CD4-positive, alpha-beta T cell (primary cell): ENCODE data around the gene CMIP. TPM values are rescaled to one million over a fixed set of nuclear protein-coding genes. Genes with fewer than 3 reads are reported as not detected.

Experiments used
- ATAC-seq: fragments of 200-7000 bp; cut with Tn5 transposase; one replicate; pipeline ENCODE4 v1.10.0; 2022; ENCODE audit warnings: mild to moderate bottlenecking; ENCODE audit not compliant: poor library complexity
- CTCF ChIA-PET: fragments of 350-600 bp; sonication (Branson Sonifier 250); formaldehyde crosslinking; loops from one replicate; lab custom pipeline; 2021; ENCODE audit warnings: antibody characterized with exemption, inconsistent platforms; lab: Charles Lee
- POLR2A ChIA-PET: fragments of 350-600 bp; sonication (Branson Sonifier 250); formaldehyde crosslinking; loops from one replicate; lab custom pipeline; 2021; ENCODE audit warnings: antibody characterized with exemption, inconsistent platforms; lab: Charles Lee
- DNase-seq, 14 experiments: peaks; one replicate each; pipeline ENCODE4 v3.0.0-alpha.2; 2013 to 2020; ENCODE audit warnings: mixed read lengths in 2 of 14
- H3K27ac ChIP-seq, 2 donors: one replicate each; pipeline versions ENCODE4 v1.5.1 to v1.7.0; 2013; ENCODE audit warnings: low read length in 2 of 2, low read depth in 1 of 2, mild to moderate bottlenecking in 1 of 2
- H3K27me3 ChIP-seq, 2 experiments: 1 replicate in 1 of 2; 2 replicates in 1 of 2; pipeline versions ENCODE4 v1.6.1 to v1.7.0; 2013; ENCODE audit warnings: low read length in 2 of 2, control low read depth in 1 of 2, mild to moderate bottlenecking in 1 of 2, moderate library complexity in 1 of 2; ENCODE audit not compliant: insufficient read depth in 2 of 2, control insufficient read depth in 1 of 2
- H3K36me3 ChIP-seq: one replicate; pipeline ENCODE4 v1.6.1; 2013; ENCODE audit warnings: low read length, control low read depth; ENCODE audit not compliant: insufficient read depth
- H3K4me1 ChIP-seq: one replicate; pipeline ENCODE4 v1.6.1; 2013; ENCODE audit warnings: low read length, control low read depth; ENCODE audit not compliant: insufficient read depth
- H3K4me3 ChIP-seq: one replicate; pipeline ENCODE4 v1.5.1; 2013; ENCODE audit warnings: mild to moderate bottlenecking, low read length, moderate library complexity
- H3K9me3 ChIP-seq, 2 experiments: 1 replicate in 1 of 2; 2 replicates in 1 of 2; pipeline versions ENCODE4 v1.6.1 to v1.7.0; 2013; ENCODE audit warnings: low read length in 2 of 2, mild to moderate bottlenecking in 2 of 2, control low read depth in 1 of 2, moderate library complexity in 1 of 2; ENCODE audit not compliant: control insufficient read depth in 1 of 2, insufficient read depth in 1 of 2
- H3K27ac Mint-ChIP-seq: one replicate; pipeline ENCODE4 v1.8.0; 2020; ENCODE audit warnings: mixed read lengths
- H3K27me3 Mint-ChIP-seq: one replicate; pipeline ENCODE4 v1.8.0; 2021; ENCODE audit warnings: mixed read lengths
- H3K36me3 Mint-ChIP-seq: one replicate; pipeline ENCODE4 v1.8.0; 2021; ENCODE audit warnings: low read depth, mixed read lengths
- H3K4me1 Mint-ChIP-seq: one replicate; pipeline ENCODE4 v1.8.0; 2021; ENCODE audit warnings: low read depth, mixed read lengths
- H3K4me3 Mint-ChIP-seq: one replicate; pipeline ENCODE4 v1.8.0; 2020; ENCODE audit warnings: mild to moderate bottlenecking, mixed read lengths
- H3K9me3 Mint-ChIP-seq: one replicate; pipeline ENCODE4 v1.8.0; 2020; ENCODE audit warnings: mixed read lengths
- CTCF ChIP-seq: fragments of 200-600 bp; IDR thresholded peaks from one replicate; pipeline ENCODE4 v1.8.0; 2022; ENCODE audit warnings: antibody characterized with exemption, mild to moderate bottlenecking
- intact Hi-C, 2 experiments: fragments of 100-400 bp; cut with DNase I in 1 of 2; cut with micrococcal nuclease in 1 of 2; formaldehyde crosslinking; loops; one replicate each; pipeline versions ENCODE4 v1.15.1 to v1.9.0; 2023 to 2025; cut with DNase I, micrococcal nuclease
- total RNA-seq, 174 experiments: library from RNA in 2 of 174; stranded (reverse) in 2 of 174; gene quantifications; one replicate each; pipeline ENCODE4 v1.2.3 and lab custom pipeline; 2021 to 2026

The CMIP gene
- total RNA-seq, 2 experiments from 2014 or later, result 33.5 to 35.3 TPM

GRCh38 chr16:81693041-81693743 is 248.6 kb downstream of the CMIP start:
- Histone ChIP-seq H3K27me3 (no peaks in the 10 kb centered on the region), H3K4me1 (peaks cover 1% of the 10 kb centered on the region), H3K36me3 (peaks cover 50% of the 10 kb centered on the region), H3K9me3 (peaks cover 0 to under 1% of the 10 kb centered on the region in 2 experiments), H3K4me3 (no peak overlapping the region), H3K27ac (no peak overlapping the region)
- Mint-ChIP-seq H3K36me3 (peaks cover 58% of the 10 kb centered on the region), H3K4me3 (no peak overlapping the region), H3K27ac (no peak overlapping the region), H3K9me3 (no peaks in the 10 kb centered on the region), H3K27me3 (no peaks in the 10 kb centered on the region), H3K4me1 (peaks cover 3% of the 10 kb centered on the region)
- intact Hi-C loops, result no loop called here
- TF ChIP-seq CTCF, result no peak
- DNase-seq (no peak), ATAC-seq (no peak)
- CTCF ChIA-PET, result no interaction called here
- POLR2A ChIA-PET, result no interaction called here

GRCh38 chr16:81693744-81694303 is 249.2 kb downstream of the CMIP start:
- Mint-ChIP-seq H3K4me3 (no peak overlapping the region), H3K9me3 (no peaks in the 10 kb centered on the region), H3K27me3 (no peaks in the 10 kb centered on the region), H3K36me3 (peaks cover 61% of the 10 kb centered on the region), H3K27ac (no peak overlapping the region), H3K4me1 (no peaks in the 10 kb centered on the region)
- H3K27ac ChIP-seq, result no peak overlapping the region
- DNase-seq (no peak), ATAC-seq (no peak)
- H3K4me1 ChIP-seq, result no peaks in the 10 kb centered on the region
- H3K36me3 ChIP-seq, result peaks cover 50% of the 10 kb centered on the region
- TF ChIP-seq CTCF, result no peak
- no peak overlapping the region for H3K4me3 ChIP-seq
- intact Hi-C loops, result no loop called here
- H3K9me3 ChIP-seq, result no peaks in the 10 kb centered on the region
- CTCF ChIA-PET, result no interaction called here
- H3K27me3 ChIP-seq, result no peaks in the 10 kb centered on the region
- POLR2A ChIA-PET, result no interaction called here

- H3K27me3 Mint-ChIP-seq, result no peaks in the 10 kb centered on the region
- no peak overlapping the region for H3K4me3 Mint-ChIP-seq
- no peaks in the 10 kb centered on the region for H3K4me1 ChIP-seq
- no peak overlapping the region for H3K27ac Mint-ChIP-seq
- peaks cover 66% of the 10 kb centered on the region for H3K36me3 Mint-ChIP-seq
- H3K36me3 ChIP-seq, result peaks cover 55% of the 10 kb centered on the region
- ATAC-seq (no peak), DNase-seq (no peak)
- ChIA-PET CTCF (no interaction called here), POLR2A (no interaction called here)
- no peaks in the 10 kb centered on the region for H3K4me1 Mint-ChIP-seq
- H3K9me3 Mint-ChIP-seq, result no peaks in the 10 kb centered on the region
- no peak for TF ChIP-seq CTCF
- no peak overlapping the region for H3K4me3 ChIP-seq
- no peak overlapping the region for H3K27ac ChIP-seq
- no peaks in the 10 kb centered on the region for H3K27me3 ChIP-seq
- intact Hi-C loops, result no loop called here
- H3K9me3 ChIP-seq, result no peaks in the 10 kb centered on the region
Measured at GRCh38 chr16:81694494-81695280, 250.1 kb downstream of the CMIP start.
